CD4-positive, alpha-beta T cell (primary cell): ENCODE measurements around the gene TBX1. TPM values are rescaled to one million over a fixed set of nuclear protein-coding genes. Genes with fewer than 3 reads are reported as not detected.
"Not testable (repeated sequence)": the region's sequence is repeated elsewhere in the genome, so short reads cannot be mapped to it uniquely, and the experiment has no call there.

Source experiments
- ATAC-seq: fragments of 200-7000 bp; cut with Tn5 transposase; one replicate; pipeline ENCODE4 v1.10.0; 2022; ENCODE audit warnings: mild to moderate bottlenecking; ENCODE audit not compliant: poor library complexity
- CTCF ChIA-PET: fragments of 350-600 bp; sonication (Branson Sonifier 250); formaldehyde crosslinking; loops from one replicate; lab custom pipeline; 2021; ENCODE audit warnings: antibody characterized with exemption, inconsistent platforms; lab: Charles Lee
- POLR2A ChIA-PET: fragments of 350-600 bp; sonication (Branson Sonifier 250); formaldehyde crosslinking; loops from one replicate; lab custom pipeline; 2021; ENCODE audit warnings: antibody characterized with exemption, inconsistent platforms; lab: Charles Lee
- DNase-seq, 14 experiments: peaks; one replicate each; pipeline ENCODE4 v3.0.0-alpha.2; 2013 to 2020; ENCODE audit warnings: mixed read lengths in 2 of 14
- H3K27ac ChIP-seq, 2 donors: one replicate each; pipeline versions ENCODE4 v1.5.1 to v1.7.0; 2013; ENCODE audit warnings: low read length in 2 of 2, low read depth in 1 of 2, mild to moderate bottlenecking in 1 of 2
- H3K27me3 ChIP-seq, 2 experiments: 1 replicate in 1 of 2; 2 replicates in 1 of 2; pipeline versions ENCODE4 v1.6.1 to v1.7.0; 2013; ENCODE audit warnings: low read length in 2 of 2, control low read depth in 1 of 2, mild to moderate bottlenecking in 1 of 2, moderate library complexity in 1 of 2; ENCODE audit not compliant: insufficient read depth in 2 of 2, control insufficient read depth in 1 of 2
- H3K36me3 ChIP-seq: one replicate; pipeline ENCODE4 v1.6.1; 2013; ENCODE audit warnings: low read length, control low read depth; ENCODE audit not compliant: insufficient read depth
- H3K4me1 ChIP-seq: one replicate; pipeline ENCODE4 v1.6.1; 2013; ENCODE audit warnings: low read length, control low read depth; ENCODE audit not compliant: insufficient read depth
- H3K4me3 ChIP-seq: one replicate; pipeline ENCODE4 v1.5.1; 2013; ENCODE audit warnings: mild to moderate bottlenecking, low read length, moderate library complexity
- H3K9me3 ChIP-seq, 2 experiments: 1 replicate in 1 of 2; 2 replicates in 1 of 2; pipeline versions ENCODE4 v1.6.1 to v1.7.0; 2013; ENCODE audit warnings: low read length in 2 of 2, mild to moderate bottlenecking in 2 of 2, control low read depth in 1 of 2, moderate library complexity in 1 of 2; ENCODE audit not compliant: control insufficient read depth in 1 of 2, insufficient read depth in 1 of 2
- H3K27ac Mint-ChIP-seq: one replicate; pipeline ENCODE4 v1.8.0; 2020; ENCODE audit warnings: mixed read lengths
- H3K27me3 Mint-ChIP-seq: one replicate; pipeline ENCODE4 v1.8.0; 2021; ENCODE audit warnings: mixed read lengths
- H3K36me3 Mint-ChIP-seq: one replicate; pipeline ENCODE4 v1.8.0; 2021; ENCODE audit warnings: low read depth, mixed read lengths
- H3K4me1 Mint-ChIP-seq: one replicate; pipeline ENCODE4 v1.8.0; 2021; ENCODE audit warnings: low read depth, mixed read lengths
- H3K4me3 Mint-ChIP-seq: one replicate; pipeline ENCODE4 v1.8.0; 2020; ENCODE audit warnings: mild to moderate bottlenecking, mixed read lengths
- H3K9me3 Mint-ChIP-seq: one replicate; pipeline ENCODE4 v1.8.0; 2020; ENCODE audit warnings: mixed read lengths
- CTCF ChIP-seq: fragments of 200-600 bp; IDR thresholded peaks from one replicate; pipeline ENCODE4 v1.8.0; 2022; ENCODE audit warnings: antibody characterized with exemption, mild to moderate bottlenecking
- intact Hi-C, 2 experiments: fragments of 100-400 bp; cut with DNase I in 1 of 2; cut with micrococcal nuclease in 1 of 2; formaldehyde crosslinking; loops; one replicate each; pipeline versions ENCODE4 v1.15.1 to v1.9.0; 2023 to 2025; cut with DNase I, micrococcal nuclease
- total RNA-seq, 174 experiments: library from RNA in 2 of 174; stranded (reverse) in 2 of 174; gene quantifications; one replicate each; pipeline ENCODE4 v1.2.3 and lab custom pipeline; 2021 to 2026

TBX1 gene
- total RNA-seq, 2 experiments from 2014 or later = not detected

GRCh38 chr22:19791243-19791642 is 30.7 kb downstream of the TBX1 start:
- POLR2A ChIA-PET = no interaction called here
- Mint-ChIP-seq H3K27ac (no peak overlapping the region), H3K4me1 (peaks cover 10% of the 10 kb centered on the region), H3K27me3 (no peaks in the 10 kb centered on the region), H3K9me3 (peaks cover 3% of the 10 kb centered on the region), H3K4me3 (no peak overlapping the region), H3K36me3 (peaks cover 52% of the 10 kb centered on the region)
- Histone ChIP-seq H3K27me3 (no peaks in the 10 kb centered on the region), H3K4me3 (no peak overlapping the region), H3K27ac (no peak overlapping the region), H3K9me3 (peaks cover 5 to 15% of the 10 kb centered on the region in 2 experiments), H3K4me1 (no peaks in the 10 kb centered on the region), H3K36me3 (peaks cover 9% of the 10 kb centered on the region)
- CTCF ChIA-PET = no interaction called here
- TF ChIP-seq CTCF = no peak
- intact Hi-C loops = no loop called here
- DNase-seq = no peak
- no peak for ATAC-seq

GRCh38 chr22:19791894-19792293 is 31.3 kb downstream of the TBX1 start:
- H3K36me3 ChIP-seq = peaks cover 9% of the 10 kb centered on the region
- H3K4me3 ChIP-seq = no peak overlapping the region
- DNase-seq (no peak), ATAC-seq (no peak)
- Mint-ChIP-seq H3K27me3 (no peaks in the 10 kb centered on the region), H3K4me1 (peaks cover 14% of the 10 kb centered on the region), H3K9me3 (peaks cover 3% of the 10 kb centered on the region), H3K27ac (no peak overlapping the region), H3K36me3 (peaks cover 58% of the 10 kb centered on the region), H3K4me3 (no peak overlapping the region)
- H3K4me1 ChIP-seq = no peaks in the 10 kb centered on the region
- H3K27ac ChIP-seq = no peak overlapping the region
- POLR2A ChIA-PET = no interaction called here
- intact Hi-C loops = no loop called here
- CTCF ChIA-PET = no interaction called here
- H3K9me3 ChIP-seq = peaks cover 5 to 15% of the 10 kb centered on the region in 2 experiments
- H3K27me3 ChIP-seq = no peaks in the 10 kb centered on the region
- no peak for TF ChIP-seq CTCF

GRCh38 chr22:19792383-19792896 is 31.9 kb downstream of the TBX1 start:
- DNase-seq, H3K9me3 Mint-ChIP-seq, H3K27me3 Mint-ChIP-seq, H3K27ac ChIP-seq, H3K27me3 ChIP-seq, intact Hi-C loops, H3K27ac Mint-ChIP-seq, H3K4me3 ChIP-seq, H3K4me1 ChIP-seq, POLR2A ChIA-PET, ATAC-seq, CTCF ChIA-PET, H3K4me3 Mint-ChIP-seq, H3K36me3 ChIP-seq: not testable (repeated sequence)
- H3K9me3 ChIP-seq = peaks cover 5 to 15% of the 10 kb centered on the region in 2 experiments
- peaks cover 58% of the 10 kb centered on the region for H3K36me3 Mint-ChIP-seq
- peaks cover 14% of the 10 kb centered on the region for H3K4me1 Mint-ChIP-seq

GRCh38 chr22:19793161-19793560 is 32.6 kb downstream of the TBX1 start:
- H3K36me3 Mint-ChIP-seq = peaks cover 58% of the 10 kb centered on the region
- intact Hi-C loops = no loop called here
- H3K27me3 Mint-ChIP-seq = no peaks in the 10 kb centered on the region
- H3K9me3 Mint-ChIP-seq = peaks cover 3% of the 10 kb centered on the region
- H3K27ac Mint-ChIP-seq = no peak overlapping the region
- POLR2A ChIA-PET = no interaction called here
- Histone ChIP-seq H3K4me1 (no peaks in the 10 kb centered on the region), H3K36me3 (peaks cover 9% of the 10 kb centered on the region), H3K27me3 (no peaks in the 10 kb centered on the region), H3K4me3 (no peak overlapping the region), H3K27ac (no peak overlapping the region), H3K9me3 (peaks cover 5 to 15% of the 10 kb centered on the region in 2 experiments)
- no peak for DNase-seq
- ATAC-seq = no peak
- peaks cover 14% of the 10 kb centered on the region for H3K4me1 Mint-ChIP-seq
- CTCF ChIA-PET = no interaction called here
- no peak overlapping the region for H3K4me3 Mint-ChIP-seq
- TF ChIP-seq CTCF = no peak
